A673 (cell line): Measurements from ENCODE around the gene WNK1. TPM values are rescaled to one million over a fixed set of nuclear protein-coding genes. Genes with fewer than 3 reads are reported as not detected.

ENCODE experiments used
- BruUV-seq: library from RNA; stranded (reverse); fragments of 400-500 nt; replicated peaks from 2 replicates; lab custom pipeline; 2021; lab: Mats Ljungman, UMichigan
- CTCF ChIA-PET: fragments of 300-600 bp; sonication (Branson Sonifier 250); formaldehyde crosslinking; loops from one replicate; lab custom pipeline; 2022; ENCODE audit warnings: antibody characterized with exemption; lab: Charles Lee
- POLR2A ChIA-PET: fragments of 300-600 bp; sonication (Branson Sonifier 250); formaldehyde crosslinking; loops from one replicate; lab custom pipeline; 2022; ENCODE audit warnings: antibody characterized with exemption; ENCODE audit not compliant: low non-redundant PET; lab: Charles Lee
- DNase-seq: peaks from one replicate; pipeline ENCODE4 v3.0.0-alpha.2; 2015; ENCODE audit warnings: low spot score
- H3K27ac ChIP-seq: fragments of 200-600 bp; sonication (generic); 2 replicates; pipeline ENCODE4 v1.5.1; 2016; ENCODE audit warnings: mixed run types, low read depth, mild to moderate bottlenecking, mixed read lengths, antibody characterized with exemption, low read length; ENCODE audit not compliant: poor library complexity, severe bottlenecking
- H3K27me3 ChIP-seq: fragments of 200-600 bp; sonication (generic); replicated peaks from 2 replicates; pipeline ENCODE4 v1.6.1; 2017; ENCODE audit warnings: mixed run types, low read depth, mild to moderate bottlenecking, mixed read lengths, antibody characterized with exemption, low read length; ENCODE audit not compliant: insufficient read depth, poor library complexity
- H3K36me3 ChIP-seq: fragments of 200-600 bp; sonication (generic); 2 replicates; pipeline ENCODE4 v1.6.1; 2016; ENCODE audit warnings: mixed run types, mild to moderate bottlenecking, mixed read lengths, antibody characterized with exemption, low read length; ENCODE audit not compliant: insufficient read depth, poor library complexity, severe bottlenecking
- H3K4me1 ChIP-seq: fragments of 200-600 bp; sonication (generic); 2 replicates; pipeline ENCODE4 v1.6.1; 2017; ENCODE audit warnings: mixed run types, mild to moderate bottlenecking, mixed read lengths, antibody characterized with exemption, low read length; ENCODE audit not compliant: insufficient read depth, poor library complexity, severe bottlenecking
- H3K4me3 ChIP-seq: fragments of 200-600 bp; sonication (generic); 2 replicates; pipeline ENCODE4 v1.5.1; 2016; ENCODE audit warnings: low read depth, mixed run types, mild to moderate bottlenecking, mixed read lengths, low read length; ENCODE audit not compliant: poor library complexity, severe bottlenecking
- H3K9me3 ChIP-seq: fragments of 200-600 bp; sonication (generic); 2 replicates; pipeline ENCODE4 v1.6.1; 2016; ENCODE audit warnings: mixed run types, low read depth, mild to moderate bottlenecking, mixed read lengths, antibody characterized with exemption, low read length; ENCODE audit not compliant: poor library complexity, severe bottlenecking
- CTCF ChIP-seq: fragments of 300-800, 200-600 bp; sonication (generic); conservative IDR thresholded peaks from 2 replicates; pipeline ENCODE4 v1.5.1; 2017; ENCODE audit warnings: low read depth, mild to moderate bottlenecking, antibody characterized with exemption, low read length, moderate library complexity, mixed read lengths
- EZH2 ChIP-seq: fragments of 200-600 bp; sonication (generic); IDR thresholded peaks from 2 replicates; pipeline ENCODE4 v1.6.1; 2017; ENCODE audit warnings: borderline replicate concordance, low read depth, mild to moderate bottlenecking, mixed read lengths, antibody characterized with exemption, low read length; ENCODE audit not compliant: poor library complexity, severe bottlenecking
- intact Hi-C: fragments of 100-400 bp; cut with micrococcal nuclease; formaldehyde crosslinking; loops from one replicate; pipeline ENCODE4 v1.10.0; 2022; ENCODE audit not compliant: unreplicated experiment
- total RNA-seq: library from RNA; stranded (reverse); gene quantifications from 2 replicates; pipeline ENCODE4 v1.2.3, GENCODE V29; 2021

The WNK1 gene
- total RNA-seq, 1 experiment from 2014 or later = 161 TPM

- POLR2A ChIA-PET = no interaction called here
- no peaks in the 10 kb centered on the region for H3K9me3 ChIP-seq
- BruUV-seq = no TSS peak
- no peak for DNase-seq
- no peak overlapping the region for H3K4me3 ChIP-seq
- H3K27me3 ChIP-seq = no peaks in the 10 kb centered on the region
- intact Hi-C loops = no loop called here
- no peak overlapping the region for H3K27ac ChIP-seq
- CTCF ChIA-PET = no interaction called here
- H3K36me3 ChIP-seq = no peaks in the 10 kb centered on the region
- TF ChIP-seq CTCF (no peak), EZH2 (no peak)
- H3K4me1 ChIP-seq = no peaks in the 10 kb centered on the region
These were observed 27.3 kb upstream of the WNK1 start for GRCh38 chr12:725076-725475.

- H3K9me3 ChIP-seq = no peaks in the 10 kb centered on the region
- no peaks in the 10 kb centered on the region for H3K4me1 ChIP-seq
- no TSS peak for BruUV-seq
- TF ChIP-seq CTCF (no peak), EZH2 (no peak)
- ChIA-PET POLR2A (no interaction called here), CTCF (no interaction called here)
- no peaks in the 10 kb centered on the region for H3K27me3 ChIP-seq
- DNase-seq = no peak
- H3K36me3 ChIP-seq = no peaks in the 10 kb centered on the region
- intact Hi-C loops = no loop called here
- no peak overlapping the region for H3K4me3 ChIP-seq
- no peak overlapping the region for H3K27ac ChIP-seq
These were observed 25.9 kb upstream of the WNK1 start for GRCh38 chr12:726281-727140.

GRCh38 chr12:727321-727720 lies 25.1 kb upstream of the WNK1 start:
- Histone ChIP-seq H3K4me1 (no peaks in the 10 kb centered on the region), H3K36me3 (no peaks in the 10 kb centered on the region), H3K27ac (no peak overlapping the region), H3K9me3 (no peaks in the 10 kb centered on the region), H3K4me3 (no peak overlapping the region), H3K27me3 (no peaks in the 10 kb centered on the region)
- POLR2A ChIA-PET = interaction anchor here (0.6 kb wide), 1 partner anchor 38 kb away, joined by 4 read pairs; no protein-coding TSS in a partner anchor
- intact Hi-C loops = no loop called here
- BruUV-seq = no TSS peak
- CTCF ChIA-PET = no interaction called here
- no peak for DNase-seq
- TF ChIP-seq CTCF (no peak), EZH2 (no peak)
